ENCODE data around the gene POLR1A. TPM values are rescaled to one million over a fixed set of nuclear protein-coding genes. Genes with fewer than 3 reads are reported as not detected.

Gene POLR1A
- total RNA-seq, 2 experiments from 2014 or later = 38.1 to 45.5 TPM

DNA sequence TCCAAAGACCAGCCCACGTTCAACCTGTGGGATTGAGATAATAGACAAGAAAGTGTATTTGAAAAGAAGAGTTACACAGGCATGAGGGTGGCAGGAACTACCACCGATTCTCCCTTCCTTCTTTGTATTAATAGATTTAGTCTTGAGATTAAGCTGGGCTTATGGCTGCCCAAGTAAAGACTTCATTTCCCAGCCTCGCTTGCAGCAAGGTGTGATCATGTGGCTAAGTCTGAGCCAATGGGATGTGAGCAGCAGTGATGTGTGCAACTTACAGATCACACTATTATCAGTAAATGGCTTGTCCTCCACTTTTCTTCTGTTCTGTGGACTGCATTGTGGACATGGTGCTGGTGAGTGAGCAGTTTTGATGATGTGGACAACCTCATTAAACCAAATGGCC, 101.7 kb downstream of the POLR1A start:
- Mint-ChIP-seq H3K27me3 (no peaks in the 10 kb centered on the region), H3K9me3 (ENCODE audit: low read depth) (peaks cover 13% of the 10 kb centered on the region), H3K36me3 (ENCODE audit: low read depth) (peaks cover 2% of the 10 kb centered on the region), H3K4me1 (peaks cover 21% of the 10 kb centered on the region), H3K27ac (no peak overlapping the region), H3K4me3 (no peak overlapping the region)
- ChIA-PET POLR2A (no interaction called here), CTCF (interaction anchor here (0.6 to 0.8 kb wide), 2 partner anchors 59 to 278 kb away, joined by 3 read pairs; no protein-coding TSS in a partner anchor)
- ATAC-seq = no peak
- DNase-seq = no peak
- intact Hi-C loops (cut with DNase I, micrococcal nuclease) = no loop called here

DNA sequence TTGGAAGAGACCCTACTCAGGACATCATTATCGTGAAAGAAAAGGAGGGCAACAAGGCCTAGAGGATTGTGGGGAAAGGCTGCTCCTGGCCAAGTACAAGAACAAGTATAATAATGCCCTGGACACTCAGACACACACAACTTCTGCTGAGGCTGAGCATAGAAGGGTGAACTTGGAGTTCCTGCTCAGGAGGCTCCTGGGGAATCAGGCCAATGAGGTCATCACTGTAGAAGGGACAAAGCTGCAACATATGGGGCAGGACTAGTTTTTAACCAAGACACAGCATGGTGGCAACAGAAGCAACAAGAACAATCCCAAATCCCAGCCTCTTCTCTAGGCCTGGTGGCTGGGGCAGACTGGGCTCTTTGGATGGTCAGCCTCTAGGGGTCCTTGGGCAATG, 102.6 kb downstream of the POLR1A start:
- intact Hi-C loops (cut with DNase I, micrococcal nuclease) = no loop called here
- H3K27me3 Mint-ChIP-seq = no peaks in the 10 kb centered on the region
- CTCF ChIA-PET = interaction anchor here (0.8 kb wide), 1 partner anchor 277 kb away, joined by 3 read pairs; no protein-coding TSS in a partner anchor
- H3K4me1 Mint-ChIP-seq = peaks cover 26% of the 10 kb centered on the region
- H3K27ac Mint-ChIP-seq = no peak overlapping the region
- no peak overlapping the region for H3K4me3 Mint-ChIP-seq
- H3K36me3 Mint-ChIP-seq (ENCODE audit: low read depth) = peaks cover 2% of the 10 kb centered on the region
- H3K9me3 Mint-ChIP-seq (ENCODE audit: low read depth) = peaks cover 13% of the 10 kb centered on the region
- POLR2A ChIA-PET = no interaction called here
- DNase-seq (no peak), ATAC-seq (no peak)

DNA sequence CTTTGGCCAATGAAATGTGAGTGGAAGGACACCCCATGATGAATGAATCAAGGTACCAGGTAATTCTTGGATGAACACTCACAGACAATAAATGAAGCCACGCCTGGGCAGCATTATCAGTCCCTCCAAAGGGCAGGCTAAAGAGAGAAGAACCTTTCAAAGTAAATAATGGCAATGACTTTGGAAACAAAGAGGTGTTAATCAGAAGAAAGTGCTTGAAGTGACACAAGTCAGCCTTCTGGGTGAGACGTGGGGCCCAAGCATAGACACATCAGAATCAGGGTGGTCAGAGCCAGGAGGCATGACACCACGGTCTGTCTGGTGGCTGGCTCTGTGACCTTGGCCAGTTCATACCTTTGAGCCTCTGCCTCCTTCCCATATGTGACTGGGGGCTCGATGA, 103.3 kb downstream of the POLR1A start:
- H3K4me1 Mint-ChIP-seq = peaks cover 32% of the 10 kb centered on the region
- DNase-seq (no peak), ATAC-seq (no peak)
- intact Hi-C loops (cut with DNase I, micrococcal nuclease) = no loop called here
- H3K9me3 Mint-ChIP-seq (ENCODE audit: low read depth) = peaks cover 13% of the 10 kb centered on the region
- peaks cover 2% of the 10 kb centered on the region for H3K36me3 Mint-ChIP-seq (ENCODE audit: low read depth)
- H3K27ac Mint-ChIP-seq = no peak overlapping the region
- no peaks in the 10 kb centered on the region for H3K27me3 Mint-ChIP-seq
- H3K4me3 Mint-ChIP-seq = no peak overlapping the region
- ChIA-PET CTCF (no interaction called here), POLR2A (no interaction called here)

DNA sequence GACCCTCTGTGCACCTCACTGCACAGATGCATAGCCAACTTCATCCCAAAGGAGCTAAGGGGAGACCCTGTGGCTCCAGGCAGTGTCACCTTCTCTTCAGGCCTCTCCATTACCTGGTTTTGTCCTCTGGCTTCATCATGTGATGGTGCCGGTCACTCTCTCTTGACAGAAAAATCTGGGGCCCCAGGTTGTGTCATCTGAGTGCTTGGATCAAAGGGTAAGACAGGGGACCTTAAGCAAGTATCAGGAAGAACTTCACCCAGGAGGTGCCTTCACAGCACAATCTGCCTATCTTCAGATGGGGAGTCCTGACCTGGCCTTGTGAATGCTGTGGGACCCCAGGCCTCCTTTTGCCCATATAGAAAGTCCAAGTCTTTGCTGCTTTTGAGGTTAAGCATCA, 104.4 kb downstream of the POLR1A start:
- no peak for ATAC-seq
- POLR2A ChIA-PET = no interaction called here
- CTCF ChIA-PET = interaction anchor here (0.6 kb wide), 1 partner anchor 1686 kb away, joined by 3 read pairs; no protein-coding TSS in a partner anchor
- Mint-ChIP-seq H3K9me3 (ENCODE audit: low read depth) (peaks cover 9% of the 10 kb centered on the region), H3K4me1 (peaks cover 36% of the 10 kb centered on the region), H3K27ac (no peak overlapping the region), H3K36me3 (ENCODE audit: low read depth) (peaks cover 2% of the 10 kb centered on the region), H3K27me3 (no peaks in the 10 kb centered on the region), H3K4me3 (no peak overlapping the region)
- no peak for DNase-seq
- intact Hi-C loops (cut with DNase I, micrococcal nuclease) = no loop called here

- H3K36me3 Mint-ChIP-seq (ENCODE audit: low read depth) = peaks cover 2% of the 10 kb centered on the region
- no peak overlapping the region for H3K4me3 Mint-ChIP-seq
- H3K4me1 Mint-ChIP-seq = peaks cover 36% of the 10 kb centered on the region
- peaks cover 9% of the 10 kb centered on the region for H3K9me3 Mint-ChIP-seq (ENCODE audit: low read depth)
- POLR2A ChIA-PET = no interaction called here
- DNase-seq = no peak
- ATAC-seq = no peak
- CTCF ChIA-PET = no interaction called here
- H3K27ac Mint-ChIP-seq = no peak overlapping the region
- intact Hi-C loops (cut with DNase I, micrococcal nuclease) = no loop called here
- H3K27me3 Mint-ChIP-seq = no peaks in the 10 kb centered on the region
Observed at GRCh38 chr2:86000938-86001312, 104.8 kb downstream of the POLR1A start.

- peaks cover 2% of the 10 kb centered on the region for H3K36me3 Mint-ChIP-seq (ENCODE audit: low read depth)
- no peak overlapping the region for H3K4me3 Mint-ChIP-seq
- H3K27ac Mint-ChIP-seq = peak overlapping the region; percentile 61
- H3K9me3 Mint-ChIP-seq (ENCODE audit: low read depth) = peaks cover 6% of the 10 kb centered on the region
- ATAC-seq (no peak), DNase-seq (no peak)
- CTCF ChIA-PET = interaction anchor here (1.2 kb wide), 1 partner anchor 173 kb away, joined by 3 read pairs; no protein-coding TSS in a partner anchor
- no peaks in the 10 kb centered on the region for H3K27me3 Mint-ChIP-seq
- intact Hi-C loops (cut with DNase I, micrococcal nuclease) = no loop called here
- POLR2A ChIA-PET = no interaction called here
- H3K4me1 Mint-ChIP-seq = peaks cover 36% of the 10 kb centered on the region
Observed at GRCh38 chr2:86000131-86000937, 105.4 kb downstream of the POLR1A start.

GRCh38 chr2:85999061-85999831, 106.4 kb downstream of the POLR1A start:
- ATAC-seq (peak; percentile 95), DNase-seq (peak; percentile 64)
- ChIA-PET CTCF (interaction anchor here (0.7 to 1.2 kb wide), 5 partner anchors 35 to 259 kb away, joined by 3 read pairs; no protein-coding TSS in a partner anchor), POLR2A (interaction anchor here (0.6 kb wide), 1 partner anchor 48 kb away, joined by 3 read pairs; no protein-coding TSS in a partner anchor)
- Mint-ChIP-seq H3K27ac (peak overlapping the region; percentile 78), H3K9me3 (ENCODE audit: low read depth) (peaks cover 3% of the 10 kb centered on the region), H3K36me3 (ENCODE audit: low read depth) (peaks cover 2% of the 10 kb centered on the region), H3K4me3 (peak overlapping the region; percentile 15), H3K27me3 (no peaks in the 10 kb centered on the region), H3K4me1 (peaks cover 44% of the 10 kb centered on the region)
- intact Hi-C loops (cut with DNase I, micrococcal nuclease) = no loop called here

DNA sequence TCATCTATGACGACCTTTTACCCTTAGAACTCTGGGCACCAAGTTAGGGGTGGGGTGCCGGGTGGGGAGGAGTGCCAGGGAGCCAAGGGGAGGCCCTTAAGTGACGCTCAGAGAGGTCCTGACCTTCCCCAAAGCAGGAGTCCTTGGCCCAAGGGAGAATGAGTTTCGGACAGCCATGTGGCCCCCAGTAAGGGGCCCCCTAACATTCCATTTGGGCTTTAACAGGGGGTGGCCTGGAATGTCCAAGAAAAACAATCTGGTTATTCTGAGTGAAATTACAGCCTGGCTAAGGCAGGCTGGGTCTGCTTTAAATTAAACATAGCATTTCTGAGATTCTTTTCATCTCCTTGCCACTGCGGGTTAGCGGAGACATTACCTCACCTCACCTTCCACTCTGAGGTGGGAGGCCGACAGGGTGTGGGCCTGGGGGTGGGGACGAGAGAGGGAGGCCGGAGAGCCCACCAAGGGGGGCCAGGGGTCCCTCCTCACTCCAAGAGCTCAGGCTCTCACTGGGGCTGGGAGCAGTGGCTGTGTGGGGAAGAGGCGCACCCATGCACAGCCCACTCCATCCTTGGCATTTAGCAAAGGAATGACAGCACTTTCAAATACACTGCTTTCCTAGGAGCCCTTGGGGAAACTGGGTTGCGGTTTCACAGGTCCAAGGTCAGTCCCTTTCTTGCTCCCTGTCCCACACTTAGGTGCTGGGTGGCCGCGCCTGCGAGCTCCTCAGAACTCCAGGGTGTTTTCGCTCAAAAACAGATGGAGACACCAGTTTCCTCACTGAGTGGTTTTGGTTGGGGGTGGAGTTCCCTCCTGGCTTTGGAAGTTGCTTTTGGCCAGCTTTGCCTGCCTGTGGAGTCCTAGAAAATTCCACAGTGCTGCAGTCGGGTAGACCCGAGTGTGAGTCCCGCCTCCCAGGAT, 107.4 kb downstream of the POLR1A start:
- peaks cover 51% of the 10 kb centered on the region for H3K4me1 Mint-ChIP-seq
- no peak for ATAC-seq
- H3K36me3 Mint-ChIP-seq (ENCODE audit: low read depth) = peaks cover 2% of the 10 kb centered on the region
- no peaks in the 10 kb centered on the region for H3K27me3 Mint-ChIP-seq
- H3K27ac Mint-ChIP-seq = peak overlapping the region; percentile 60
- H3K4me3 Mint-ChIP-seq = no peak overlapping the region
- peaks cover 3% of the 10 kb centered on the region for H3K9me3 Mint-ChIP-seq (ENCODE audit: low read depth)
- intact Hi-C loops (cut with DNase I, micrococcal nuclease) = no loop called here
- CTCF ChIA-PET = interaction anchor here (0.7 to 1.4 kb wide), 3 partner anchors 82 to 185 kb away, joined by 3 read pairs; no protein-coding TSS in a partner anchor
- no peak for DNase-seq
- POLR2A ChIA-PET = no interaction called here

GRCh38 chr2:85997017-85997970, 108.4 kb downstream of the POLR1A start:
- Mint-ChIP-seq H3K9me3 (ENCODE audit: low read depth) (peaks cover 3% of the 10 kb centered on the region), H3K27ac (no peak overlapping the region), H3K4me1 (peaks cover 51% of the 10 kb centered on the region), H3K36me3 (ENCODE audit: low read depth) (peaks cover 2% of the 10 kb centered on the region), H3K4me3 (no peak overlapping the region), H3K27me3 (no peaks in the 10 kb centered on the region)
- ChIA-PET CTCF (interaction anchor here (0.6 to 1.4 kb wide), 2 partner anchors 184 to 578 kb away, joined by 3 to 5 read pairs; no protein-coding TSS in a partner anchor), POLR2A (no interaction called here)
- intact Hi-C loops (cut with DNase I, micrococcal nuclease) = no loop called here
- ATAC-seq (no peak), DNase-seq (no peak)

GRCh38 chr2:85996591-85996990, 109.1 kb downstream of the POLR1A start:
- Mint-ChIP-seq H3K27me3 (no peaks in the 10 kb centered on the region), H3K4me3 (no peak overlapping the region), H3K27ac (no peak overlapping the region), H3K36me3 (ENCODE audit: low read depth) (peaks cover 2% of the 10 kb centered on the region), H3K9me3 (ENCODE audit: low read depth) (peaks cover 3% of the 10 kb centered on the region), H3K4me1 (peaks cover 51% of the 10 kb centered on the region)
- intact Hi-C loops (cut with DNase I, micrococcal nuclease) = no loop called here
- CTCF ChIA-PET = interaction anchor here (0.6 to 1.4 kb wide), 2 partner anchors 183 to 578 kb away, joined by 3 to 5 read pairs; no protein-coding TSS in a partner anchor
- POLR2A ChIA-PET = interaction anchor here (0.5 kb wide), 1 partner anchor 677 kb away, joined by 3 read pairs; no protein-coding TSS in a partner anchor
- ATAC-seq = no peak
- DNase-seq = no peak

Data from activated CD4-positive, alpha-beta T cell treated with anti-CD3 and anti-CD28 coated beads for 36 hours (primary cell).